DMS79 treated with DMSO at 0.1 percent for 48 hours (cell line): ENCODE measurements around the gene ZNF804A.

Source experiments
- DNase-seq: peaks from one replicate; lab custom pipeline; 2025; lab: John Stamatoyannopoulos, UW

The ZNF804A gene

GRCh38 chr2:184598316-184599053 is at the start of gene ZNF804A:
TSS of gene ZNF804A (plus strand) at chr2:184598529. CDS start at chr2:184598960, 431 bp downstream.
- DNase-seq = peak; percentile 7

- no peak for DNase-seq
Measured at GRCh38 chr2:184549153-184549552, 49.2 kb upstream of the ZNF804A start.

DNA sequence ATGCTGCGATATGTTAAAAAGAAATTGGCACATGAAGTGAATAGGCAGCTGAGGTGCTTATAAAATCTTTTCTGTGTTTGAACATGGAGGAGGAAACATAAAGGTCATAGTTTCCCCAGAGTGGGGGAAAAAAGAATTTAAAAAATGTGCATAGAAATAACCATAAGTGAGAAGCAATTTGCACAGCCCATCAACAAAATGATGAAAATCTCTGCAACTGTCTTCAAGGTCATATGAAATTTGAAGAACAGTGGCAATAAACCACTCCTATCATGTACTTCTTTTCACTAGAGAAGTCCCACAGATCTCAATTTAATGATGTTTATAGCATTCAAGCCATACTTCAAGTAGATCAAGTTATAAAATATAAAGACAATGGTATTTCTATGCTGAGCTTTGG is 46.7 kb upstream of the ZNF804A start:
- no peak for DNase-seq

- no peak for DNase-seq
Measured at GRCh38 chr2:184554736-184555135, 43.6 kb upstream of the ZNF804A start.

DNA sequence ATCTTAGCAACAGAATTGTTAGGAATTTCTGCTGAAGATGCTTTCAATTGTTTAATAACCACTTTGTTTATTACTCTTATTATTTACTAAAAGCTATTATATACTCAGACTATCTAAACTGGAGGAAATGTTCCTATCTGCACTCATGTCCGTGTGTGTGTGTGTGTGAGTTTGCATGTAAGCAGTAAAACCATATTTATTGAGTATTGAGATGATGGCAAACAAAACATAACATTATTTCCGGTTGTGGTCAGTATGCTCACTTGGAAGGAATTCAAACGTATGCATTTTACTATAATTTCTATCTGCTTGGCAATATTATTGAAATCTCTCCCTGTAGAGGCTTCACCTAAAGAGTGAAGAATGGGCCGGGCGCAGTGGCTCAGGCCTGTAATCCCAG is 43.0 kb upstream of the ZNF804A start:
- no peak for DNase-seq

DNA sequence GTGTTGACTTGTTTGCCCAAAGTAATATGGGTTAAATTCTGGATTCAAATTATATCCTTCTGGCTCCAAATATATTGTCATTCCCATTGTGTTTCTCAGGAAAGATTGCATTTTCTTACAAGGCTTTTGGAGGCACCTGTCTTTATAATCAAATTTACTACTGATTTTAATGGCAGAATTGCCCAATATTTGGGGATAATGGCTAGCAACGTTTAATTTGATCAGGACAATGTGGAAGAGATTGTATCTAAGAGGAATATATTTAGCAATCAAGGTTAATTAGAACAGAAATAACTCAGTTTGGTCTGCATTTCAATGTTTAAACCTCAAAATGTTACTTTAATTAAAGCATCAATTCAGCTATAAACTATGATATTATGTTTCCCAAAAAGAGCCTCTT is 41.7 kb upstream of the ZNF804A start:
- DNase-seq = no peak

GRCh38 chr2:184558713-184559464 is 39.4 kb upstream of the ZNF804A start:
- DNase-seq = no peak

- no peak for DNase-seq
Measured at GRCh38 chr2:184560603-184561002, 37.7 kb upstream of the ZNF804A start.

- no peak for DNase-seq
Measured at GRCh38 chr2:184562532-184562931, 35.8 kb upstream of the ZNF804A start.

- no peak for DNase-seq
Measured at GRCh38 chr2:184564092-184564491, 34.2 kb upstream of the ZNF804A start.

DNA sequence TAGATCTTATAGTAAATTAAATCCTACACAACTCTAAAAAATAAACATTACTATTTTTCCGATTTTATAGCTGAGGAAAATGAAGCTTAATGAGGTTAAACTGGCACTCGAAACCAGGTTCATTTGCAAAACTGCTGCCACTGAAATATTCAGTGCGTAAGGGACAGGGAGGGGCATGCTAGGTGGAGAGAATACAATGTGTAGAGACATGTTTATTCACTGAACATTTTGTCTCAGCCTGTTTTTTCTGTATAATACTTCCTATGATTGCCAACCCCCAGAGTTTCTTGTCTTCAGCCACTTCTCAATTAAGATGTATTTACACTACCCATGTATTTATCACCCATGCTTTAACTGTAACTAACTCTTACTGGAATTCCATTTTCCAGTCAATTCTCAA is 31.6 kb upstream of the ZNF804A start:
- DNase-seq = no peak

DNA sequence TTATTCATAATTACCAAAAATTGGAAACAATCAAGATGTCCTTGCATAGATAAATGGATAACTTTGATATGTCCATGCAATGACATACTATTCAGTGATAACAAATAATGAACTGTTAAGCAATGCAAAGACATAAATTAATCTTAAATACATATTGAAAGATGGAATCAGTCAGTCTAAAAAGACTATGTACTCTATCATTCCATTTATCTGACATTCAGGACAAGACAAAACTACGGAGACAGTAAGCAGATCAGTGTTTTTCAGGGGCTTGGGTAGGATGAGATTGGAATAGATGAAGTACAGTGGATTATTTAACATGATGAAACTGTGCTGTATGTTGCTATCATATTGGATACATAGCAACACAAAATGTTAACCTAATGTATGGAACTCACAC is 21.3 kb upstream of the ZNF804A start:
- no peak for DNase-seq

GRCh38 chr2:184577743-184578142 is 20.6 kb upstream of the ZNF804A start:
- DNase-seq = no peak

- no peak for DNase-seq
Measured at GRCh38 chr2:184579226-184579625, 19.1 kb upstream of the ZNF804A start.

DNA sequence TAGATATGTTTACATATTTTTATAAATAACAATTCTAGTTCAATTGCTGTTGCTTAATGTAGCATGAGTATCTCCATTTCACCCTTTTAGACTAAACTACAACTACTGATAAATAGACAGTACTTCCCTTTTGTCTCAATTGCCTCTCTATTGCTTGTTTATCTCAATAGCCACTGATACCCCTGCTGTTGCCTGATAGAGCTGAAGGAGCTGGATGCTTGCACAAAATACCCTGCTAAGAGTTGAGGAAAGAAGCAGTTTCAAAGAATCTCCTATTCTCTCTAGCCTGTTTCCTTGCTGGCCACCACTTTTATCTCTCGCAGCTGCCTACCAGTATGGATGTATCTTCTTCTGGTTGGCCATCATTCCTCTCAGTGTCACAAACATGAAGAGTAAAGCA is 16.9 kb upstream of the ZNF804A start:
- no peak for DNase-seq

DNA sequence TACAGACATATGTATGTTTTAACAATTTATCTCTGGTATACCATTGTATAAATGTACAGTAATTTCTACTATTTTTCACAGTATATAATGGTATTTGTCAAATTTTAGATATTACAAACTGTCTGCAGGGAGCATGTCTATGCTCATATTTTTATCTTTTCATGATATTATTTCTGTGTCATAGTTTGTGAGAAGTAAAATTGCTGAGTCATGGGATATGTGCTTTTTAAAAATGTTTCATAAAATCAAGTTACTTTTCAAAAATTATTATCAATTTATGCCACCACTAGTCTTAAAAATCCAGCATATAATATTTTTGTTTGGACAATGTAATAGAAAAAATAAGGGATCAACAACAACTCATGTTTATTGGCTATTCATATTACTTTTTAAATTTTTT is 9.1 kb upstream of the ZNF804A start:
- DNase-seq = no peak

- DNase-seq = no peak
Measured at GRCh38 chr2:184596819-184597411, 1.4 kb upstream of the ZNF804A start.

DNA sequence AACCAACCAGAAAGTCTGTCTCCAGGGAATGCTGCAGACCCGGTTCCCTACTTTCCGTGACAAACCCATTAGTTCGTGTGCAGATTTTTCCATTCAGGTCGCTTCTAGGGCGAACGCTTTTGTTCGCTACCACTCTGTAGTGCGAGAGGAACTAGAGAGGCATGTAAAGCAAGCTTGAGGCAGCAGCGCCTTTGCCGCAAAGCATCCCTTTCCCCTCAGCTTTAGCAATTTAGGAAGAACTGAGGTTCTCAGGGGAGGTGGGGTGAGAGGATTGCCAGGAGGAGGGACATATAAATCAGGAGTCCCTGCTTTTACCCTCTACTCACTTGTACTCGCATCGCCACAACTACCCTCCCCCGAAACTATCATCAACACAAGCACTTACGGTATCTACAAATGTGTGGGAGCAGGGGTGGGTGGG is 748 bp upstream of the ZNF804A start:
- DNase-seq = peak; percentile 4

DNA sequence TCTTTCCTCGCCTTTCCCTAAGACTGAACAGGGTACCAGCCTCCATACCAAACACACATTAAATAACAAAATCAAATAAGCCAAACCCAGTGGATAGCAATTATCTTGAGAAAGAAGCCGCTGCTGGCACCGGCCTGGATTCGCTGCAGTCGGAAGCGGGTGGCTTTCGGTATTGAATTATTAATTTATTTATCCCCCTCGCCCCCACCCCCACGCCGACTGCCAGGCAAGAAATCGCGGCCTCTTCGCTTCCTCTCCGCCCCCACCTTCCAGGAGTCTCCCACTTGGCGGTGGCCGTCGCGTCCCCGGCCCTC is 370 bp upstream of the ZNF804A start:
- DNase-seq = no peak

DNA sequence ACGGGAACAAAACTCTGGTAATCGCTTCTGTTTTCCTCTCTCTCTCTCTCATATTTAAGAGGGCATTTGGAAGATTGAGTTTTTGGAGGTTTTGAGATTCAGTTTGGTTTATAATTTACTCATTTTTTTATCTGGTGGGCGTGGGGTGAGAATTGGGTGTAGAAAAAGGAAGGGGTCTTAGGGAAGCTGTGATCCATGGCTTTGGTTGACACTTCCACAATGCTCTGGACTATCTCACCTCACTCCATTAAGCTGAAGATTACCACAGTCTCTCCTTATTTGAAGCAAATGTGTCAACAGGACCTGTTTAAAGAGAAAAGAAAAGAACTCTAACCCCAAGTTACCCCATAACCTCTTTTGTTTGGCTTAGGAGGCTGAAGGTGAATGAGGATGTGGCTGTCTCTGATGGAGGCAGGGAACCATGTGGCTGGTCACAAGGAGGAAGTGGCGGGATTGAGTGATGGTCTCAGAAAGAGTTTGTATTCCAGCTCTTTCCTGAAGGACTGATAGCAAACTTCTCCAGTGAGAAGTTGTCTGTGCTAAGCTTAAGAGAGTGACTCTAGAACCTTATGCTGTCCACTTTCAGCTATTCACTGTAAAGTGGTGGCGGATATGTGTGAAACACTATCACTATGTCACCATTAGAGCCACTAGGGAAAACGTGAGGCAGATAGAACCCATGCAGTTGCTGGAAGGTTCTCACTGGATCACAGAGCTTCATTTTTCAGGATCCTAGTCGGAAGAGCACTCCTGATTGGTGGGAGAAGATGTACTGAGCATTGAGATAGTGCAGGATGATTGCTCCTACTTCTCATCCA is 934 bp downstream of the ZNF804A start:
- no peak for DNase-seq

DNA sequence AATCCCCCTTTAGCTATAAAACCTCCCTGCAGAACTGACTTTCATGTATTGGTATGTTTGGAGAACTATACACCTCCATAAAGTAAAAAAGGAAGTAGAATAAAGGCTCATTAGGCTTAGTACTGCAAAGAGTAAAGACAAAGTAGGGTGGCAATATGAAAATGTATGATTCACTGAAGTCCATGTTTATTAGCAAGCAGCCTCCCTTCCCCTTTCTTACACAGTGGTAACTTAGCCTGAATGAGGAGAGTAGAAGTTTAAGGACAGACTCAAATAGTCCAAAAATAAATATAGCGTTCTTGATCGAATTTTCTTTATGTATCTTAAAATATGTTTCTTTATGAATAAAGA is 1.5 kb downstream of the ZNF804A start:
- DNase-seq = no peak

DNA sequence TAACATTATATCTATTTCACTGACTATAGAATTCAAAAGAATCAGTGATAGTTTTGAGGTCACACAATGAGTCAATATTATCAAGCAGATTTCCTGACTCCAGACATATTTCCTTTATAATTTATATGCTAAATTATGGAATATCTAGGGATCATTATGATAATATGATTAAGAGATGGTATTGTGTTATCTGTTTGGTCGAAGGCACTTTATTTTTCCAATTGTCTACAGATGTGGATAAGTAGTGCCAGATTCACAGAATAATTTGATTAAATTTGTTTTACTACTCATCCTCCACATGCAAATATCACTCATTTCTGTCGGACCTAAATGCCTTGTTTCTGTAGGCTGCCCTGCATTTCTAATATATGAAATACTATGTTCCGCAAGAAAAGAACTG is 4.4 kb downstream of the ZNF804A start:
- DNase-seq = no peak

GRCh38 chr2:184610891-184611290 is 12.6 kb downstream of the ZNF804A start:
- DNase-seq = no peak
